Suprapubic skin (tissue), 4 donors: ENCODE data around the gene KIAA1328.

Experiments used
- POLR2A ChIP-seq, 2 donors: fragments of 450-650 bp; IDR thresholded peaks; one replicate each; pipeline ENCODE4 v1.6.1; 2017; ENCODE audit warnings: antibody characterized with exemption in 2 of 2, mild to moderate bottlenecking in 2 of 2, moderate library complexity in 2 of 2
- POLR2AphosphoS5 ChIP-seq, 3 donors: sonication (generic); formaldehyde crosslinking; IDR thresholded peaks; one replicate each; pipeline ENCODE4 v1.6.1; 2017; ENCODE audit warnings: antibody characterized with exemption in 3 of 3
- TF ChIP-seq, protein P1 (sequence below), 2 donors: fragments of 200-600 bp in 1 of 2; fragments of 450-650 bp in 1 of 2; sonication (generic) in 1 of 2; IDR thresholded peaks; one replicate each; pipeline ENCODE4 v1.5.1; 2016 to 2019; ENCODE audit warnings: antibody characterized with exemption in 2 of 2, mild to moderate bottlenecking in 1 of 2, moderate library complexity in 1 of 2

DNA sequence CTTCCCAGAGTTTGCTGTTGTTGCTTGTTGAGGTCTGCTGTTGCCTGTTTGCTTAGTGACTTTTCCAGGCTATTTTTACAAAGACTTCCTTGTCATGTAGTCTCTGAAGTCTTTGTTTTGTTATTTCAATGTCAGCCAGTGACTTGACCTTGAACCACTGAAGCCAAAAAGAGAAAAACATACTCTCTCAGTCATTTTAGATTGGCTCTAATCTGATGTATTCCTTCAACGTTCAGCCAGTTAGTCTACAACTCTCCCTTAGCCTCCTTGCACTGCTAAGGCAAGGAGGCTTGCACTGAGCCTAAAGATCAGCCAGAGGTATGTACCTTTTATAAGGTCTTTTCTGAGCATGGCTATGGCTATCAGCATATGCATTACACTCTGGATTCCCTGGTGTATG lies 27.9 kb downstream of the KIAA1328 start:
- TF ChIP-seq POLR2AphosphoS5 (IDR thresholded peaks at IDR 0.05) (no peak), POLR2A (IDR thresholded peaks at IDR 0.05) (no peak)
- TF ChIP-seq, protein P1, sequence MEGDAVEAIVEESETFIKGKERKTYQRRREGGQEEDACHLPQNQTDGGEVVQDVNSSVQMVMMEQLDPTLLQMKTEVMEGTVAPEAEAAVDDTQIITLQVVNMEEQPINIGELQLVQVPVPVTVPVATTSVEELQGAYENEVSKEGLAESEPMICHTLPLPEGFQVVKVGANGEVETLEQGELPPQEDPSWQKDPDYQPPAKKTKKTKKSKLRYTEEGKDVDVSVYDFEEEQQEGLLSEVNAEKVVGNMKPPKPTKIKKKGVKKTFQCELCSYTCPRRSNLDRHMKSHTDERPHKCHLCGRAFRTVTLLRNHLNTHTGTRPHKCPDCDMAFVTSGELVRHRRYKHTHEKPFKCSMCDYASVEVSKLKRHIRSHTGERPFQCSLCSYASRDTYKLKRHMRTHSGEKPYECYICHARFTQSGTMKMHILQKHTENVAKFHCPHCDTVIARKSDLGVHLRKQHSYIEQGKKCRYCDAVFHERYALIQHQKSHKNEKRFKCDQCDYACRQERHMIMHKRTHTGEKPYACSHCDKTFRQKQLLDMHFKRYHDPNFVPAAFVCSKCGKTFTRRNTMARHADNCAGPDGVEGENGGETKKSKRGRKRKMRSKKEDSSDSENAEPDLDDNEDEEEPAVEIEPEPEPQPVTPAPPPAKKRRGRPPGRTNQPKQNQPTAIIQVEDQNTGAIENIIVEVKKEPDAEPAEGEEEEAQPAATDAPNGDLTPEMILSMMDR (IDR thresholded peaks at IDR 0.05) = no peak
